HEK293 (cell line): Measurements from ENCODE around the gene AOC2.
"Not testable (repeated sequence)": the region's sequence is repeated elsewhere in the genome, so short reads cannot be mapped to it uniquely, and the experiment has no call there.

ENCODE experiments used
- CTCF ChIA-PET: fragments of 350-600 bp; formaldehyde crosslinking; extraction: SDS; loops from one replicate; lab custom pipeline; 2021; ENCODE audit warnings: antibody characterized with exemption; lab: Yijun Ruan, JAX
- POLR2A ChIA-PET: fragments of 300-600 bp; formaldehyde crosslinking; extraction: SDS; loops from one replicate; lab custom pipeline; 2020; ENCODE audit warnings: antibody characterized with exemption, inconsistent platforms; lab: Yijun Ruan, JAX
- H3K27ac ChIP-seq: fragments of 200-500 bp; sonication (Bioruptor generic); 2 replicates; pipeline ENCODE4 v1.5.1; 2014; ENCODE audit warnings: low read depth, low read length, control low read depth, inconsistent platforms; ENCODE audit errors: extremely low read depth
- H3K36me3 ChIP-seq, 2 experiments: fragments of 200-500 bp in 1 of 2; sonication (Bioruptor generic) in 1 of 2; 1 replicate in 1 of 2; 2 replicates in 1 of 2; pipeline ENCODE4 v1.5.1; 2014 to 2017; ENCODE audit warnings: inconsistent platforms in 2 of 2, low read length in 2 of 2; ENCODE audit not compliant: control insufficient read depth in 2 of 2, insufficient read depth in 1 of 2
- H3K4me1 ChIP-seq: fragments of 200-500 bp; sonication (Bioruptor generic); 2 replicates; pipeline ENCODE4 v1.5.1; 2014; ENCODE audit warnings: mild to moderate bottlenecking, low read length, inconsistent platforms; ENCODE audit not compliant: control insufficient read depth, insufficient read depth
- H3K4me3 ChIP-seq: 2 replicates; pipeline ENCODE4 v1.5.1; 2011; ENCODE audit warnings: low read depth, mild to moderate bottlenecking, control low read depth, low read length, moderate library complexity
- H3K9me3 ChIP-seq: fragments of 200-500 bp; sonication (Bioruptor generic); 2 replicates; pipeline ENCODE4 v1.5.1; 2014; ENCODE audit warnings: low read depth, low read length, inconsistent platforms; ENCODE audit not compliant: control insufficient read depth, insufficient read depth
- HOXC10 ChIP-seq: sonication (generic); formaldehyde crosslinking; IDR thresholded peaks from 2 replicates; pipeline ENCODE4 v1.8.1; 2023; ENCODE audit warnings: mild to moderate bottlenecking, missing genetic modification reagents
- PRDM4 ChIP-seq: fragments of 450-650 bp; formaldehyde crosslinking; IDR thresholded peaks from 2 replicates; pipeline ENCODE4 v1.5.1; 2017; ENCODE audit warnings: missing biosample characterization, missing genetic modification characterization
- SCRT2 ChIP-seq: fragments of 450-650 bp; formaldehyde crosslinking; IDR thresholded peaks from 2 replicates; pipeline ENCODE4 v1.5.1; 2016; ENCODE audit warnings: missing biosample characterization, missing genetic modification characterization
- WT1 ChIP-seq: fragments of 450-650 bp; formaldehyde crosslinking; IDR thresholded peaks from 2 replicates; pipeline ENCODE4 v1.5.1; 2016; ENCODE audit warnings: missing biosample characterization, missing genetic modification characterization
- ZBTB17 ChIP-seq: fragments of 450-650 bp; formaldehyde crosslinking; IDR thresholded peaks from 2 replicates; pipeline ENCODE4 v1.5.1; 2016; ENCODE audit warnings: missing biosample characterization, missing genetic modification characterization
- ZFHX2 ChIP-seq: fragments of 450-650 bp; formaldehyde crosslinking; conservative IDR thresholded peaks from 2 replicates; pipeline ENCODE4 v1.5.1; 2016; ENCODE audit warnings: missing biosample characterization, missing genetic modification characterization
- ZNF138 ChIP-seq: fragments of 450-650 bp; formaldehyde crosslinking; IDR thresholded peaks from 2 replicates; pipeline ENCODE4 v1.5.1; 2016; ENCODE audit warnings: missing biosample characterization, missing genetic modification characterization, borderline replicate concordance
- ZNF391 ChIP-seq: fragments of 450-650 bp; formaldehyde crosslinking; IDR thresholded peaks from 2 replicates; pipeline ENCODE4 v1.5.1; 2016; ENCODE audit warnings: low read depth, missing biosample characterization, missing genetic modification characterization, borderline replicate concordance
- ZNF423 ChIP-seq: fragments of 450-650 bp; formaldehyde crosslinking; IDR thresholded peaks from 2 replicates; pipeline ENCODE4 v1.5.1; 2016; ENCODE audit warnings: missing biosample characterization, missing genetic modification characterization
- ZNF473 ChIP-seq: fragments of 450-650 bp; formaldehyde crosslinking; IDR thresholded peaks from 2 replicates; pipeline ENCODE4 v1.5.1; 2017; ENCODE audit warnings: missing biosample characterization, missing genetic modification characterization
- ZNF658 ChIP-seq: fragments of 450-650 bp; formaldehyde crosslinking; IDR thresholded peaks from 2 replicates; pipeline ENCODE4; 2016; ENCODE audit warnings: missing biosample characterization, missing genetic modification characterization
- ZNF660 ChIP-seq: fragments of 450-650 bp; IDR thresholded peaks from 2 replicates; pipeline ENCODE4 v1.5.1; 2018; ENCODE audit warnings: missing biosample characterization, mild to moderate bottlenecking, missing genetic modification characterization
- ZNF664 ChIP-seq: fragments of 450-650 bp; formaldehyde crosslinking; IDR thresholded peaks from 2 replicates; pipeline ENCODE4 v1.5.1; 2016; ENCODE audit warnings: missing biosample characterization, missing genetic modification characterization
- ZNF792 ChIP-seq: fragments of 450-650 bp; formaldehyde crosslinking; IDR thresholded peaks from 2 replicates; pipeline ENCODE4 v1.5.1; 2016; ENCODE audit warnings: missing biosample characterization, missing genetic modification characterization
- ZNF837 ChIP-seq: fragments of 450-650 bp; formaldehyde crosslinking; IDR thresholded peaks from 2 replicates; pipeline ENCODE4 v1.5.1; 2016; ENCODE audit warnings: missing biosample characterization, missing genetic modification characterization
- TF ChIP-seq, protein P1 (sequence below): fragments of 450-650 bp; formaldehyde crosslinking; IDR thresholded peaks from 2 replicates; pipeline ENCODE4 v1.5.1; 2016; ENCODE audit warnings: missing biosample characterization, missing genetic modification characterization, borderline replicate concordance

Gene AOC2

DNA sequence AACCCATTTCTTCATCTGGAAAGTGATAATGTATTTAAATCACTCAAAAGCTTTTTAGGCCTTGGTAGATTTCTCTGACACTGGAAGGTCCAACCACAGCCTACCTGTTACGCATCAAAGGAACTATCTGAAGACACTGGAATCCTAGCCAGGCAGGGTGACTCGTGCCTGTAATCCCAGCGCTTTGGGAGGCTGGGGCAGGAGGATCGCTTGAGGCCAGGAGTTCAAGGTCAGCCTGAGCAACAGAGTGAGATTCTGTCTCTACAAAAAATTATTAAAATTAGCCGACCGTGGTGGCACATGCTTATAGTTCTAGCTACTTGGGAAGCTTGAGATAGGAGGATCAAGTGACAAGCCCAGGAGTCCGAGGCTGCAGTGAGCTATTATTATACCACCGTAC lies 37.8 kb downstream of the AOC2 start:
- POLR2A ChIA-PET = no interaction called here
- no peaks in the 10 kb centered on the region for H3K9me3 ChIP-seq
- TF ChIP-seq ZNF664 (tag by site-specific recombination) (no peak), ZNF837 (tag by site-specific recombination) (no peak), ZFHX2 (no peak), ZNF138 (no peak), WT1 (tag by site-specific recombination) (no peak), SCRT2 (no peak), ZNF423 (tag by site-specific recombination) (no peak), HOXC10 (no peak), ZNF658 (tag by site-specific recombination) (no peak)
- TF ChIP-seq, all 188 proteins: peak for 0
- Histone ChIP-seq H3K27ac (no peak overlapping the region), H3K4me1 (no peaks in the 10 kb centered on the region), H3K36me3 (no peaks in the 10 kb centered on the region), H3K4me3 (no peak overlapping the region)
- CTCF ChIA-PET = interaction anchor here (1.1 kb wide), 1 partner anchor 9 kb away, joined by 3 read pairs; no protein-coding TSS in a partner anchor

DNA sequence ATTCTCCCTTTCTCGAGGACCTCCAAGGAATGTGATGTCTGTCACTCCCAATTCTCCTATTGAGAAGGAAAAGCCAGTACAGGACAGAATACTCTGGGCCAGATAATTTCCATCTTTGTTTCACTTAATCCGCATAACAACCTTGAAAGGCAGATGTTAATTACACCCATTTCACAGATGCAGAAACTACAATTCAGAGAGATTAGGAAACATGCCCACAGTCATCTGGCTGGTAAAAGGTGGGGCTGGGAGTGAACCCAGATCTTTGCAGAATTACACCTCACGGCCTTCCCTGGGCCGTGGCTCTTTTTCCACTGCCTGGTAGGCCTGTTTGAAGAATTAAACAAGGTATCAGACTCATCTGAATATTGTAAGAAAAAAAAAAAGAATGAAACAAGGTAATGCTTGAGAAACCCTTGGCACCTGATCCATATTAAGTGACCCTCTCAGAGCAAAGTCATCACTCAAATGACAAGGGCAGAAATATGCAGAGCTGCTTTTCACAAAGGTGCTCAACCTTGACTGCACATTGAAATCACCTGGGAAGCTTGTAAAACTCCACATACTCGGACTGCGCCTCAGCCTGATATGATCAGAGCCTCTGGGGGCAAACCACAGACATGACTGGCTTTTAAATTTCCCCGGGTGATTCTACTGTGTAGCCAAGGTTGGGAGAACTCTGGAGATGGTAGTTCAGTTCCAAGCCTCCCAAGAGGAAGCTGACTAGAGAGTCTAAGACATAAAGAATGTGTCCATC lies 39.6 kb downstream of the AOC2 start:
- H3K36me3 ChIP-seq = no peaks in the 10 kb centered on the region
- H3K4me3 ChIP-seq = no peak overlapping the region
- no peak overlapping the region for H3K27ac ChIP-seq
- H3K4me1 ChIP-seq = no peaks in the 10 kb centered on the region
- TF ChIP-seq PRDM4 (tag by site-specific recombination) (no peak), ZBTB17 (no peak), ZNF792 (tag by site-specific recombination) (no peak), ZNF473 (tag by site-specific recombination) (no peak), ZNF391 (tag by site-specific recombination) (no peak), ZNF660 (tag by site-specific recombination) (no peak)
- ChIA-PET POLR2A (no interaction called here), CTCF (interaction anchor here (0.7 kb wide), 2 partner anchors 11 to 26 kb away, joined by 3 to 5 read pairs; no protein-coding TSS in a partner anchor)
- H3K9me3 ChIP-seq = no peaks in the 10 kb centered on the region

GRCh38 chr17:42885806-42886205 lies 41.4 kb downstream of the AOC2 start:
- POLR2A ChIA-PET, H3K27ac ChIP-seq, H3K9me3 ChIP-seq, H3K36me3 ChIP-seq, H3K4me1 ChIP-seq, H3K4me3 ChIP-seq: not testable (repeated sequence)
- CTCF ChIA-PET = interaction anchor here (0.5 to 1.3 kb wide), 2 partner anchors 43 to 110 kb away, joined by 3 to 4 read pairs; no protein-coding TSS in a partner anchor

GRCh38 chr17:42886283-42887176 lies 42.1 kb downstream of the AOC2 start:
- Histone ChIP-seq H3K36me3 (no peaks in the 10 kb centered on the region), H3K27ac (no peak overlapping the region), H3K4me1 (no peaks in the 10 kb centered on the region), H3K4me3 (no peak overlapping the region), H3K9me3 (no peaks in the 10 kb centered on the region)
- ChIA-PET CTCF (interaction anchor here (1.3 kb wide), 1 partner anchor 44 kb away, joined by 4 read pairs; no protein-coding TSS in a partner anchor), POLR2A (no interaction called here)
- TF ChIP-seq, protein P1, sequence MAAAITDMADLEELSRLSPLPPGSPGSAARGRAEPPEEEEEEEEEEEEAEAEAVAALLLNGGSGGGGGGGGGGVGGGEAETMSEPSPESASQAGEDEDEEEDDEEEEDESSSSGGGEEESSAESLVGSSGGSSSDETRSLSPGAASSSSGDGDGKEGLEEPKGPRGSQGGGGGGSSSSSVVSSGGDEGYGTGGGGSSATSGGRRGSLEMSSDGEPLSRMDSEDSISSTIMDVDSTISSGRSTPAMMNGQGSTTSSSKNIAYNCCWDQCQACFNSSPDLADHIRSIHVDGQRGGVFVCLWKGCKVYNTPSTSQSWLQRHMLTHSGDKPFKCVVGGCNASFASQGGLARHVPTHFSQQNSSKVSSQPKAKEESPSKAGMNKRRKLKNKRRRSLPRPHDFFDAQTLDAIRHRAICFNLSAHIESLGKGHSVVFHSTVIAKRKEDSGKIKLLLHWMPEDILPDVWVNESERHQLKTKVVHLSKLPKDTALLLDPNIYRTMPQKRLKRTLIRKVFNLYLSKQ = no peak
